ENCODE measurements around the gene IPP.
"Not testable (repeated sequence)": the region's sequence is repeated elsewhere in the genome, so short reads cannot be mapped to it uniquely, and the experiment has no call there.

Gene IPP

GRCh38 chr1:45682942-45683341 is 67.5 kb downstream of the IPP start:
- TF ChIP-seq CTCF (IDR thresholded peaks at IDR 0.05; ENCODE audit: low read depth, low read length): no peak
- no peak for DNase-seq
- H3K9me3 ChIP-seq: no peaks in the 10 kb centered on the region
- H3K27me3 ChIP-seq: no peaks in the 10 kb centered on the region
- H3K4me3 ChIP-seq (ENCODE audit: low read depth, low read length): no peak overlapping the region
- no peaks in the 10 kb centered on the region for H3K4me1 ChIP-seq
- no peaks in the 10 kb centered on the region for H3K36me3 ChIP-seq

- Histone ChIP-seq H3K4me1 (no peaks in the 10 kb centered on the region), H3K4me3 (ENCODE audit: low read depth, low read length) (no peak overlapping the region), H3K36me3 (no peaks in the 10 kb centered on the region), H3K27me3 (no peaks in the 10 kb centered on the region), H3K9me3 (no peaks in the 10 kb centered on the region)
- TF ChIP-seq CTCF (IDR thresholded peaks at IDR 0.05; ENCODE audit: low read depth, low read length): no peak
- DNase-seq: no peak
Measured at GRCh38 chr1:45679123-45679522, 71.3 kb downstream of the IPP start.

- H3K27me3 ChIP-seq: no peaks in the 10 kb centered on the region
- TF ChIP-seq CTCF (IDR thresholded peaks at IDR 0.05; ENCODE audit: low read depth, low read length): no peak
- H3K9me3 ChIP-seq: no peaks in the 10 kb centered on the region
- no peak overlapping the region for H3K4me3 ChIP-seq (ENCODE audit: low read depth, low read length)
- no peaks in the 10 kb centered on the region for H3K4me1 ChIP-seq
- DNase-seq: no peak
- H3K36me3 ChIP-seq: no peaks in the 10 kb centered on the region
Measured at GRCh38 chr1:45678489-45678888, 72.0 kb downstream of the IPP start.

- Histone ChIP-seq H3K4me3 (ENCODE audit: low read depth, low read length) (no peak overlapping the region), H3K27me3 (no peaks in the 10 kb centered on the region), H3K9me3 (no peaks in the 10 kb centered on the region), H3K4me1 (no peaks in the 10 kb centered on the region), H3K36me3 (no peaks in the 10 kb centered on the region)
- TF ChIP-seq CTCF (IDR thresholded peaks at IDR 0.05; ENCODE audit: low read depth, low read length): no peak
- no peak for DNase-seq
Measured at GRCh38 chr1:45677751-45678245, 72.7 kb downstream of the IPP start.

GRCh38 chr1:45676553-45676952 is 73.9 kb downstream of the IPP start:
- not testable (repeated sequence) for H3K27me3 ChIP-seq; DNase-seq; H3K9me3 ChIP-seq; H3K4me1 ChIP-seq; H3K4me3 ChIP-seq (ENCODE audit: low read depth, low read length); H3K36me3 ChIP-seq

- Histone ChIP-seq H3K4me1 (no peaks in the 10 kb centered on the region), H3K4me3 (ENCODE audit: low read depth, low read length) (no peak overlapping the region), H3K36me3 (no peaks in the 10 kb centered on the region), H3K27me3 (no peaks in the 10 kb centered on the region), H3K9me3 (no peaks in the 10 kb centered on the region)
- DNase-seq: no peak
- no peak for TF ChIP-seq CTCF (IDR thresholded peaks at IDR 0.05; ENCODE audit: low read depth, low read length)
Measured at GRCh38 chr1:45674478-45674877, 76.0 kb downstream of the IPP start.

- DNase-seq: no peak
- H3K4me3 ChIP-seq (ENCODE audit: low read depth, low read length): no peak overlapping the region
- TF ChIP-seq CTCF (IDR thresholded peaks at IDR 0.05; ENCODE audit: low read depth, low read length): no peak
- H3K27me3 ChIP-seq: no peaks in the 10 kb centered on the region
- H3K9me3 ChIP-seq: no peaks in the 10 kb centered on the region
- H3K4me1 ChIP-seq: no peaks in the 10 kb centered on the region
- H3K36me3 ChIP-seq: no peaks in the 10 kb centered on the region
Measured at GRCh38 chr1:45673956-45674355, 76.5 kb downstream of the IPP start.

Measured in BE2C (cell line).